HEK293 (cell line): ENCODE data around the gene TTC31.

ENCODE experiments used
- CTCF ChIA-PET: fragments of 350-600 bp; formaldehyde crosslinking; extraction: SDS; loops from one replicate; lab custom pipeline; 2021; ENCODE audit warnings: antibody characterized with exemption; lab: Yijun Ruan, JAX
- POLR2A ChIA-PET: fragments of 300-600 bp; formaldehyde crosslinking; extraction: SDS; loops from one replicate; lab custom pipeline; 2020; ENCODE audit warnings: antibody characterized with exemption, inconsistent platforms; lab: Yijun Ruan, JAX
- H3K27ac ChIP-seq: fragments of 200-500 bp; sonication (Bioruptor generic); 2 replicates; pipeline ENCODE4 v1.5.1; 2014; ENCODE audit warnings: low read depth, low read length, control low read depth, inconsistent platforms; ENCODE audit errors: extremely low read depth
- H3K36me3 ChIP-seq, 2 experiments: fragments of 200-500 bp in 1 of 2; sonication (Bioruptor generic) in 1 of 2; 1 replicate in 1 of 2; 2 replicates in 1 of 2; pipeline ENCODE4 v1.5.1; 2014 to 2017; ENCODE audit warnings: inconsistent platforms in 2 of 2, low read length in 2 of 2; ENCODE audit not compliant: control insufficient read depth in 2 of 2, insufficient read depth in 1 of 2
- H3K4me1 ChIP-seq: fragments of 200-500 bp; sonication (Bioruptor generic); 2 replicates; pipeline ENCODE4 v1.5.1; 2014; ENCODE audit warnings: mild to moderate bottlenecking, low read length, inconsistent platforms; ENCODE audit not compliant: control insufficient read depth, insufficient read depth
- H3K4me3 ChIP-seq: 2 replicates; pipeline ENCODE4 v1.5.1; 2011; ENCODE audit warnings: low read depth, mild to moderate bottlenecking, control low read depth, low read length, moderate library complexity
- H3K9me3 ChIP-seq: fragments of 200-500 bp; sonication (Bioruptor generic); 2 replicates; pipeline ENCODE4 v1.5.1; 2014; ENCODE audit warnings: low read depth, low read length, inconsistent platforms; ENCODE audit not compliant: control insufficient read depth, insufficient read depth
- FEZF1 ChIP-seq: fragments of 450-650 bp; formaldehyde crosslinking; IDR thresholded peaks from 2 replicates; pipeline ENCODE4 v1.5.1; 2016; ENCODE audit warnings: missing biosample characterization, missing genetic modification characterization
- HOXC10 ChIP-seq: sonication (generic); formaldehyde crosslinking; IDR thresholded peaks from 2 replicates; pipeline ENCODE4 v1.8.1; 2023; ENCODE audit warnings: mild to moderate bottlenecking, missing genetic modification reagents
- KLF1 ChIP-seq: fragments of 450-650 bp; formaldehyde crosslinking; IDR thresholded peaks from 2 replicates; pipeline ENCODE4 v1.5.1; 2016; ENCODE audit warnings: missing biosample characterization, missing genetic modification characterization
- KLF9 ChIP-seq: fragments of 450-650 bp; formaldehyde crosslinking; IDR thresholded peaks from 2 replicates; pipeline ENCODE4 v1.5.1; 2016; ENCODE audit warnings: missing biosample characterization, missing genetic modification characterization, low read depth
- RBAK ChIP-seq: fragments of 450-650 bp; formaldehyde crosslinking; IDR thresholded peaks from 2 replicates; pipeline ENCODE4 v1.5.1; 2016; ENCODE audit warnings: missing biosample characterization, missing genetic modification characterization
- SCRT2 ChIP-seq: fragments of 450-650 bp; formaldehyde crosslinking; IDR thresholded peaks from 2 replicates; pipeline ENCODE4 v1.5.1; 2016; ENCODE audit warnings: missing biosample characterization, missing genetic modification characterization
- SETDB1 ChIP-seq: IDR thresholded peaks from one replicate; pipeline ENCODE4 v1.6.1; 2017; ENCODE audit warnings: mild to moderate bottlenecking, low read length, moderate library complexity, mixed read lengths; ENCODE audit not compliant: insufficient read length
- TRIM28 ChIP-seq: IDR thresholded peaks from 2 replicates; pipeline ENCODE4 v1.6.1; 2011; ENCODE audit warnings: low read length, control low read depth, borderline replicate concordance
- ZBTB10 ChIP-seq: fragments of 450-650 bp; formaldehyde crosslinking; IDR thresholded peaks from 2 replicates; pipeline ENCODE4 v1.5.1; 2016; ENCODE audit warnings: missing biosample characterization, missing genetic modification characterization
- ZBTB6 ChIP-seq: fragments of 450-650 bp; formaldehyde crosslinking; IDR thresholded peaks from 2 replicates; pipeline ENCODE4 v1.5.1; 2017; ENCODE audit warnings: missing biosample characterization, missing genetic modification characterization
- ZNF132 ChIP-seq: fragments of 450-650 bp; formaldehyde crosslinking; IDR thresholded peaks from 2 replicates; pipeline ENCODE4 v1.5.1; 2017; ENCODE audit warnings: missing biosample characterization, missing genetic modification characterization, borderline replicate concordance
- ZNF184 ChIP-seq: fragments of 450-650 bp; IDR thresholded peaks from 2 replicates; pipeline ENCODE4 v1.5.1; 2018; ENCODE audit warnings: missing biosample characterization, mild to moderate bottlenecking, missing genetic modification characterization
- ZNF248 ChIP-seq: fragments of 450-650 bp; formaldehyde crosslinking; IDR thresholded peaks from 2 replicates; pipeline ENCODE4 v1.5.1; 2017; ENCODE audit warnings: missing biosample characterization, missing genetic modification characterization
- ZNF394 ChIP-seq: fragments of 450-650 bp; formaldehyde crosslinking; IDR thresholded peaks from 2 replicates; pipeline ENCODE4 v1.5.1; 2016; ENCODE audit warnings: missing biosample characterization, missing genetic modification characterization, mild to moderate bottlenecking, moderate library complexity, borderline replicate concordance
- ZNF398 ChIP-seq: fragments of 450-650 bp; formaldehyde crosslinking; IDR thresholded peaks from 2 replicates; pipeline ENCODE4 v1.5.1; 2017; ENCODE audit warnings: missing biosample characterization, missing genetic modification characterization
- ZNF623 ChIP-seq: fragments of 450-650 bp; formaldehyde crosslinking; IDR thresholded peaks from 2 replicates; pipeline ENCODE4 v1.5.1; 2016; ENCODE audit warnings: missing biosample characterization, missing genetic modification characterization
- ZNF660 ChIP-seq: fragments of 450-650 bp; IDR thresholded peaks from 2 replicates; pipeline ENCODE4 v1.5.1; 2018; ENCODE audit warnings: missing biosample characterization, mild to moderate bottlenecking, missing genetic modification characterization
- ZNF677 ChIP-seq: fragments of 450-650 bp; IDR thresholded peaks from 2 replicates; pipeline ENCODE4 v1.5.0; 2018; ENCODE audit warnings: missing biosample characterization, mild to moderate bottlenecking, missing genetic modification characterization, moderate library complexity
- ZSCAN16 ChIP-seq: fragments of 450-650 bp; formaldehyde crosslinking; IDR thresholded peaks from 2 replicates; pipeline ENCODE4 v1.5.1; 2016; ENCODE audit warnings: missing biosample characterization, missing genetic modification characterization

TTC31 gene

GRCh38 chr2:74530239-74531187, 47.6 kb downstream of the TTC31 start (continued):
- TF ChIP-seq ZBTB10 (tag by site-specific recombination) (peak; percentile 37; the same call in 1 of the 2 replicates), KLF9 (0 out of 2 replicates have a peak, but pooled peaks have one; percentile 2), SCRT2 (peak; percentile 79)

- H3K4me1 ChIP-seq, result no peaks in the 10 kb centered on the region; the same call in 1 of the 2 replicates
- no peaks in the 10 kb centered on the region for H3K9me3 ChIP-seq
- ChIA-PET POLR2A (interaction anchor here (0.7 to 1.2 kb wide), 7 partner anchors 10 to 59 kb away, joined by 3 to 6 read pairs (median 4); partner anchors contain the start of genes CCDC142, MRPL53 and TTC31), CTCF (interaction anchor here (0.5 to 4.3 kb wide), 13 partner anchors 12 to 197 kb away, joined by 3 to 34 read pairs (median 4); partner anchors contain the start of genes CCDC142, INO80B and TTC31)
- H3K4me3 ChIP-seq, result no peak overlapping the region
- TF ChIP-seq HOXC10, result no peak
- no peak for TF ChIP-seq SETDB1
- TF ChIP-seq ZNF398, result no peak
- TF ChIP-seq FEZF1 (tag by site-specific recombination), result no peak
- no peak for TF ChIP-seq ZSCAN16
- no peak for TF ChIP-seq ZNF248 (tag by site-specific recombination)
- TF ChIP-seq KLF1 (tag by site-specific recombination), result no peak
- TF ChIP-seq ZNF394 (tag by site-specific recombination), result no peak
- TF ChIP-seq TRIM28, result no peak
- no peak for TF ChIP-seq ZNF132 (tag by site-specific recombination)
- no peak for TF ChIP-seq RBAK (tag by site-specific recombination)
- no peak for TF ChIP-seq ZNF660 (tag by site-specific recombination)
- TF ChIP-seq ZNF184 (tag by site-specific recombination), result no peak
- TF ChIP-seq ZNF623 (tag by site-specific recombination), result no peak
- TF ChIP-seq ZBTB6 (tag by site-specific recombination), result no peak
- TF ChIP-seq ZNF677 (tag by site-specific recombination), result no peak
- H3K27ac ChIP-seq, result no peak overlapping the region
- peaks cover 7 to 57% of the 10 kb centered on the region in 2 experiments; a peak in 1 of 3 replicates for H3K36me3 ChIP-seq
Observed at GRCh38 chr2:74531666-74532065, 48.8 kb downstream of the TTC31 start.
